Midbrain (tissue), 1 donor: Measurements from ENCODE around the gene FREM2.

ENCODE experiments used
- DNase-seq: peaks from one replicate; lab custom pipeline; 2025; lab: John Stamatoyannopoulos, UW

Gene FREM2

DNA sequence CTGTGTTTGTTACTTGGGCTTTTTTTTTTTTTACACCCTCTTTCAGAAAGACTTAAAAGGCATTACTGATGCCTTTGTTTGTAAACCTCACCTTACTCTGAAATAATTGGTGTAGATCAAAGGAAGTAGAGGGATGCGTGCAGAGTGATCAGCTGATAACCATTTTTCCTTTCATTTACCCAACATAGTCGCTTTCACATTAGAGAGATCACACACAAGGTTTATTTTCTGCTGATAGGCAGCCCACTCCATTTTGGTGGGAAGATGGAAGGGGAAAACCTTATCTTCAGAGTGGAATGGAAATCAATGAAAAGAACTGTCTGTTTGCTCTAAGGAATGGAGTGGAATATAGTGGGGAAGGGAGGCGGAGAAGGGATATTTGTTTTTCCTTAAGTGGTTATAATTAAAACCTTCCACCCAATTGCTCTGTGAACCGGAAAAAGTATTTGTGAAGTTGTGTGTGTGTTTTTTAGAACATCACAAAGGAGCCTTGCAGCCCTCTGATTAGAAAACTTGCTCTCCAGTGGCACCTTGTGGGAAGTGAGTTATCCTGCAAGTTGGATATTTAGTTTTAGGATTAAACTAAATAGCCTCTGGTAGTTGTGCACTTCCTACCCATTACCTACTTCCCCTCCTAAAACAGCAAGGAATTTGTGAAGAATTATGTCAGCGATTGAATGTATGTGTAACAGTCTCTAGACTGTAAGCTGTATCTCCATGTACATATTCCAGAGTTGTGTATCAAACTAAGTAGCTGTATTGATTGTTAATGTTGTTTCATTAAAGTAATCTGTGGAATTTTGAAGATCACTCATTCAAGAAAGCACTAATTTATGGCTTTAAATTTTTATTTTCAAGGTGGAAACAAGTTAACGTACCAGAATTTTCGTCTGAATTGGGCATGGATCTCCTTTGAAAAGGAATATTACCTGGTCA lies 76.8 kb downstream of the FREM2 start:
- peak; percentile 76 for DNase-seq

- DNase-seq, result peak; percentile 20
Measured at GRCh38 chr13:38766799-38767198, 79.9 kb downstream of the FREM2 start.

- peak; percentile 80 for DNase-seq
Measured at GRCh38 chr13:38767506-38768265, 80.8 kb downstream of the FREM2 start.

- no peak for DNase-seq
Measured at GRCh38 chr13:38769526-38769925, 82.6 kb downstream of the FREM2 start.

- DNase-seq, result no peak
Measured at GRCh38 chr13:38775085-38775484, 88.2 kb downstream of the FREM2 start.

GRCh38 chr13:38777347-38778119 lies 90.7 kb downstream of the FREM2 start:
- DNase-seq, result no peak

DNA sequence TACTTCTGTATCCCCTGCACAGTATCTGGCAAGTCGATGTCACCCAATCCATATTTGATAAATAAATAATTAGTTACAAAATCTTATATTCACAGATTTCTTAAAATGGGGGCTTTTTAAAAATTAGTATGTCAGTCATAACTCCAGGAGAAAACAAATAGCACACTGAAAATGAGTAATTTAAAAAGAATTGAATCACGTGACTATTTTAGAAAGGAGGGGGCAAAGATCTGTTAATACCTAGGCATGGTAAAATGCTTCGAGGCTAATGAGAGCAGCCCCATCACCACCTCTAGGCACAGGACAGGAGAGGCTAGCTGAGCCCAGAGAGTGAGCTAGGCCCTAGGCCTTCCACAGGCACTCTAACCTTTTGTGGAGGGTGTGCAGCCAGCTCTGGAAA lies 94.7 kb downstream of the FREM2 start:
- no peak for DNase-seq

DNA sequence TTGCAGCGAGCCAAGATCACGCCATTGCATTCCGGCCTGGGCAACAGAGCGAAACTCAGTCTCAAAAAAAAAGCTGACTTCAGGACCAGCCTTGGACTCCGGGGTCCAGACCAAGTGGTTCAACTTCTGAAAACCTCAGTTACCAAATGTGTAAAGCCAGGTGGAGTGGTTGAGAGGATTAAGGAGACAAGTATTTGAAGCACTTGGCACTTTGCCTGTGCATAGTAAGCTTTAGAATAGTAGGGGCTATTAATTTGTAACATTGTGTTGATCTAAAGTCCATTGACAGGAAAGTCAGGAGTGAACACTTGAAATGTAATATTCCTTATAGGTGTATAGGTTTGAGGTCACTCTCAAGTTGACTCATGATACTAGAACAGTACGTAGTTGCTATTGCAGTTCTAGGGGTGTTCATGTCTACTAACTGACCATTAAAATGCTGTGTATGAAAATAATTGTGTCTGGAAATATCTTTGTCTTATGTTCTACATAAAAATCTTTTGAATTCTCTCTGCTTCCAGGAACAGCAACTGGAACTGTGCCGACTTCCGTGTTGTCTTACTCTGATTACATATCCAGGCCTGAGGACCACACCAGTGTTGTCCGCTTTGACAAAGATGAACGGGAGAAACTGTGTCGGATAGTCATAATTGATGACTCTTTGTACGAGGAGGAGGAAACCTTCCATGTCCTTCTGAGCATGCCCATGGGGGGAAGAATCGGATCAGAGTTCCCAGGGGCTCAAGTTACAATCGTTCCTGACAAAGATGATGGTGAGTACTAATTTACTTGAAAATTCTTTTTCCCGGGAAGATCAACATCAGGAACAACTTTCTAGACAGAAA lies 97.4 kb downstream of the FREM2 start:
- DNase-seq, result no peak

DNA sequence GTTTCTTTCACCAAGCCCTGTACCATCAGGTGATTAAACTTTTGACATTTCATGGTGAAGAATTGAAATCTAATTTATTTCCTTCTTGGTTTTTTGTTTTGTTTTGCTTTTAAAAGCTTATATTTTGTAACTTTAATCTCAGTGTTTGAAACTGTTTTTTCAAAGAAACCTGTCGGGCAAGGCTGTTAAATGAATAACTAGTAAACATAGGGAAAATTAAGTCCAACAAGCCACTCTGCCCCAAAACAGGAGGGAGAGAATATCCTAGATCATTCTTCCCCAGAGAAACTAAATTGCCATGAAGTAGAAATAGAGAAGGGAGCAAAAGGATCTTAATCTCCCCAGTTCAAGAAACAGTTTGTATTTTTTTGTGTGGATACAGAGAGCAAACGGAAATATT lies 98.2 kb downstream of the FREM2 start:
- DNase-seq, result no peak

GRCh38 chr13:38785490-38785889 lies 98.6 kb downstream of the FREM2 start:
- DNase-seq, result no peak

DNA sequence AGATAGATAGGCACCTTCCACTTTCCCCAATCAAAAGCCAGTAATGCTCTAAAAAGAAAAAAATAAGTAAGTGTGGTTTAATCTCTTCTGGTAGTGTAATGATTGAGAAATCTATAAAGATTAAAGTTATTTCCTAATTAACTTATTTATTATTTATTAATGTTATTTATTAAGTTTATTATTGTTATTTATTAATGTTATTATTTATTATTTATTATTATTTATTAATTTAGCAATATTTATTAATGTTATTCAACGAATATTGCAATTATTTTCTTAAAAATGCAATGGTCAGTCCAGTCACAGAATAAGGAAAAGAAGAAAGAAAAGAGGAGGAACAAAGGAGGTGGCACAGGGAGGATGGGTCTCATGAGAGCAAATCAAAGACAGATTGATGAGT lies 100.7 kb downstream of the FREM2 start:
- DNase-seq, result no peak

GRCh38 chr13:38796890-38797289 lies 110.0 kb downstream of the FREM2 start:
- no peak for DNase-seq

DNA sequence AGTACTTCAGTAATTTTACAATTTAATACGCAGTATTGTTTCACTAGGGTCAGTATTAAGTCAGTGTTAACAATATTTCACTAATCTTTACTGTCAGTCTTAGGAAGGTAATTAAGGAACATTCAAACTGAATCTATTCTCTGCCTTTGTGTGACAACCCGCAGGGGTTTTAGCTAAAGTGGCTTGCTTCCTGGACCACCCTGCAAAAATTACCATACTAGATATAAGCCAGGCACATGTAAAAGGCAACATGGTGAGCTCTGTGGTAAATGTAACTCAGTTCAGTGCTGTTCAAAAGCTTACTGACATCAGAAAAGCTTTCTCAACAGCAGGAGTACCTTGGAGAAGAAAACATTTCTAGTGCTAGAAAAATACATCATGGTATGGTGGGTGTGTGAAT lies 116.7 kb downstream of the FREM2 start:
- DNase-seq, result no peak

DNA sequence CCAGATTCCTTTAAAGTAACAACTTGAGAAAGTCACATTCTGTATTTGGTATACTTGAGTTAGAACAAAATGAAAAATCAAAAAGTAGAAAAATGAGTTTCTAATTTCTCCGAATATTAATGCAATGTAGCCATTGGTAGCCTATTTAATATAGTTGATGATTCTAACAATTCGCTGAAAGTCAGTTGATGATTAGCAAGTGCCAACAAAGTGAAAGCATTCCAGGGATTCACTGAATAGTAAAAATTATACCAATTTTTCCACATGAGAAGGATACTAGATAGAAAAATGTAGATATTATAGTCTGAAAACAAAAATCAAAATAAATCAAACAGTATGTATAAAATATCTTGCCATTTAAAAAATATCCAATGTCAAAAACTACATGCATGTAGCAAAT lies 117.2 kb downstream of the FREM2 start:
- no peak for DNase-seq

GRCh38 chr13:38804536-38804935 lies 117.7 kb downstream of the FREM2 start:
- no peak for DNase-seq

DNA sequence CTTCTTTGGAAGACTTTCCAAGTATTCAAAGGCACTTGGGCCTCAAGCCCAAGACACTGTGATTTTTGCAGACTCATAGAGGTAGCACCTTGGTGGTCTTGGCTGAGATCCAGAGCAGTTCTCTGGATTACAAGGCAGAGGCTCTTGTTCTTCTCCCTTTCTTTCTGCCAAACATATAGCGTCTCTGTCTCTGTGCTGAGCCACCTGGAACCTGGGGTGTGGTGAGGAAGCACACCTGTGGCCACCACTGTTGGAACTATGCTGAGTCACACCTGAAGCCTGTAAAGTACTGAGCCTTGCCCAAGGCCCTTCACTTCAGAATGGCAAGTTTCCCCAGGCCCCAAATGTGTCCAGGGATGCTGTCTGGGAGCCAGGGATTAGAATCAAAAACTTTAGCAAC lies 127.5 kb downstream of the FREM2 start:
- no peak for DNase-seq

DNA sequence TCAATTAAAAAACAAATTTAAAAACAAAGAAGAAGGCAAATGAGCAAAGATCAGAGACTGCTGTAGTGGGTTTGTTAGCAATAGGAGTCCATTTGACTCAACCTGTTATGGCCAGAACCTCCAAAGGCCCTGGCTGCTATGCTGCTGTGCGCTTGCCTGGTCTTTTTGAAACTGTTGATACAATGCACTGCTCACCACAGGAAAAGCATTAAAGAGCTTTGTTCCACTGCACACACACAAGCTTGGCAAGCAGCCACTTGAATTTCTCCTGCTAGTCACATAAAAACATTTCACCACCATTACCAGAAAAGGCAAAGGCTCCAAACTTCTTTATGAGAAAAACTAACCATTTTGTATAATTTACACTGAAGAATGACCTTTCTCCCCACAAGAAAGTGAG lies 132.2 kb downstream of the FREM2 start:
- peak; percentile 53 for DNase-seq

- no peak for DNase-seq
Measured at GRCh38 chr13:38819596-38819995, 132.7 kb downstream of the FREM2 start.

- peak; percentile 79 for DNase-seq
Measured at GRCh38 chr13:38821770-38822551, 135.1 kb downstream of the FREM2 start.

GRCh38 chr13:38824342-38824741 lies 137.5 kb downstream of the FREM2 start:
- DNase-seq, result no peak
